CD4-positive, alpha-beta T cell treated with Interleukin-15 for 1 hour (primary cell): ENCODE measurements around the gene CC2D1A.

Experiments
- DNase-seq: peaks from one replicate; pipeline ENCODE4 v3.0.0-alpha.2; 2020

The CC2D1A gene

DNA sequence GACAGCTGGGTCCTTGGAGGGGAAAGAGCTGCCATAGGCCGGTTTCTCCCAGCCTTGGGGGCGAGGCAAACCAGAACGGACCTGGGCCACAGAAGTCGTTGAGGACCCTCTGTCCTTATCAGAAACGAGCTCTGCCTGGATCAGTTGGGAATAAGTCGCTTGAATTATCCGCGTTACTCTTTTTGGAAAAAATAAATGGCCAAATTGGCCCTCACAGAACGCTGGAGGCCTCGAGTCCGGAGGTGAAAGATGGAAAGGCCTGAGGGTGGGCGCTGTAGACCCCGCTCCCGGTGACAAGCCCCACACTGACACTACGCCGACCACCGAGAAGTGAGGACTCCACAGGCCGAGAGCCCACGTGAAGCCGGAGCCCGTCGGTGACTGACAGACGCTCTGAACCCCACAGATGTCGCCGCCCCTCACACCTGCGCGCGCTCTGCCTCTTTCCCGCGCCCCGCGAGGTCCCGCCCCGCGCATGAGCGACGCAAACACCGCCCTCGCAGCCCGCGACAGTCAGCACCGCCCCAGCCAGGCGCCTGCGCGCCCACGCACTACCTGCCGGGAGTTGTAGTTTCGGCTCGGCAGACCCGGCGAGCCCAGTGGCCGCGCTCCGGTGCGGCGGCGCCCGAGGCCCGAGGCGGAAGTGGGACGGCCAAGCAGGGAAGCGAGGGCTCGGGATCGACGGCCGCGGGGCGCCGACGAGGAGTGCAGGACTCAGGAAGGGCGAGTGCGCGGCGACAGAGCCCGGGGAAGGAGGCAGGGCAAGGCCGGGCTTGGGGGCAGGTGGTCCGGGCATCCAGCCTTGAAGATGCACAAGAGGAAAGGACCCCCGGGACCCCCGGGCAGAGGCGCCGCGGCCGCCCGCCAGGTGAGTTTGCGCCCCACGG lies at the start of gene CC2D1A, which contains the start of gene BRME1:
TSS of gene CC2D1A (plus strand) at position 568 of the 887 bp plus-strand sequence. CDS start at position 809, 241 bp downstream.
TSS of gene BRME1 (minus strand) at position 484 of the 887 bp plus-strand sequence. CDS start 1,225 bp downstream, outside the sequence.
- DNase-seq, result peak; percentile 94

DNA sequence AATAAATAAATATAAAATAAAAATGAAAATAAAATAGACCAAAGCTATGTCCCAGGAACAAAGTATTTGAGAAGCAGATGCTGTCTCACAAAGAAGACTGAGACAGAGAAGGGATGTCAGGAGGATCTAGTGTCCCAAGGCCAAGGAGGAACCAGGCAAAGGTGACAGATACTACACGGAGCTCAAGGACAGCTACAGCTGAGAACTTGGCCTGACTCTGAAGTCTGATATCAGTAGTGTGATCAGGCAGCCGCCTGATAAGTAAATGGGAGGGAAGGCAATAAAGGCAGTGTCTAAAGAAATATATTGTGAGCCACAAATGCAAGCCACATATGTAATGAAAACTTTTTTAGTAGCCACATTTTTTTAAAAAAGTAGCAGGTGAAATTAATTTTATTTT lies 49.5 kb upstream of the CC2D1A start:
- DNase-seq, result no peak

DNA sequence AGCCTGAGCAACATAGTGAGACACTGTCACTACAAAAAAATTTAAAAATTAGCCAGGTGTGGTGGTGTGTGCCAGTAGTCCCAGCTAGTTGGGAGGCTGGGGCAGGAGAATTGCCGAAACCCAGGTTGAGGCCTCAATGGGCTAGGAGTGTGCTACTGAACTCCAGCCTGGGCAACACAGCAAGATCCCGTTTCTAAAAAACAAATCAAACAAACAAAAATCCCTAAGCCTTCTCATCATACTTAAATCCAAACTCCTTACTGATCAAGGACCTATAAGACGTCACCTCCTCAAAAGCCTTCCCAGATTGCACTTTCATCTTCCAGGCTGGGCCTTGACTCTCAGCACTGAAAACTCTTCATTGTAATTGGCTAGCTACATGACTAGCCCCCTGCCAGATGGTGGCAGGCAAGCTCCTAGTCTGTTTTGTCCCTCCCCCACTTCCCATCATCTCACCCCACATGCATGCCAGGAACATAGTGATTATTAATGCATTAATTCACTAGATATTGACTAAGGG lies 46.6 kb upstream of the CC2D1A start:
- DNase-seq, result no peak

DNA sequence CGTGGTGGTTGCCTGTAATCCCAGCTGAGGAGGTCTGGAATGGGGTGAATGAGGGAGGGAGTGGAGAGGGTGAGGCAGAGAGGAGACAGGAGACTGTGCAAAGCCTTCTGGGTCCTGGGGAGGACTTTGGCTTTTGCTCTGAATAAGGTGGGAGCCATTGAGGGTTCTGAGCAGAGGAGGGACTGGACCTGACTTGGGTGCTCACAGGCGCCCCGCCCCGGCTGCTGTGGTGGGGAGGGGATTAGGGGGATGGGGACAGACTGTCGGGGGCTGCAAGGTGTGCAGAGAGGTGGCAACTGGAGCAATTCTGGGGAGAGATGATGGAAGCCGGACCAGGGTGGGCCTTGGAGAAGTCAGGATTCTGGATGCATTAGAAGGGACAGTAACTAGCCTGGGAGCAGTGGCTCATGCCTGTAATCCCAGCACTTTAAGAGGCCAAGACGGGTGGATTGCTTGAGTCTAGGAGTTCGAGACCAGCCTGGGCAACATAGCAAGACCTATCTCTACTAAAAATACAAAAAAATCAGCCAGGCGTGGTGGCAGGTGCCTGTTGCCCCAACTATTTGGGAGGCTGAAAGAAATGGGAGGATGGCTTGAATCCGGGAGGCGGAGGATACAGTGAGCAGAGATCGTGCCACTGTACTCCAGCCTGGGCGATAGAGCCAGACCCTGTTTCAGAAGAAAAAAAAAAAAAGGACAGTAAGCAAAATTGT lies 45.2 kb upstream of the CC2D1A start:
- DNase-seq, result no peak

DNA sequence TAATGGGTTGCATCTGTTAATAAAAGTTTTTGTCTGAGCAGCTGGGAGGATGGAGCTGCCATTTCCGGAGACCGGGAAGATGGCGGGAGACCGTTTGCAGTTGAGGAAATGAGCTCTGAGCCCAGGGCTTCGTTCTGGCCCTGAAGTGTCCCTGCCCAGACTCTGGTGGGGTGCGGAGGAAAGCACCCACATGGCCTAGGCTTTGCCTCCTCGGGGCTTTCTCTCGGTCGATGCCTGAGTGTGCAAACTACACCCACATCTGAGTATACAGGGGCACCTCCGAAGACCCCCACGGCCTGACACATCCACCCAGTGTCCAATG lies 44.6 kb upstream of the CC2D1A start:
- no peak for DNase-seq

DNA sequence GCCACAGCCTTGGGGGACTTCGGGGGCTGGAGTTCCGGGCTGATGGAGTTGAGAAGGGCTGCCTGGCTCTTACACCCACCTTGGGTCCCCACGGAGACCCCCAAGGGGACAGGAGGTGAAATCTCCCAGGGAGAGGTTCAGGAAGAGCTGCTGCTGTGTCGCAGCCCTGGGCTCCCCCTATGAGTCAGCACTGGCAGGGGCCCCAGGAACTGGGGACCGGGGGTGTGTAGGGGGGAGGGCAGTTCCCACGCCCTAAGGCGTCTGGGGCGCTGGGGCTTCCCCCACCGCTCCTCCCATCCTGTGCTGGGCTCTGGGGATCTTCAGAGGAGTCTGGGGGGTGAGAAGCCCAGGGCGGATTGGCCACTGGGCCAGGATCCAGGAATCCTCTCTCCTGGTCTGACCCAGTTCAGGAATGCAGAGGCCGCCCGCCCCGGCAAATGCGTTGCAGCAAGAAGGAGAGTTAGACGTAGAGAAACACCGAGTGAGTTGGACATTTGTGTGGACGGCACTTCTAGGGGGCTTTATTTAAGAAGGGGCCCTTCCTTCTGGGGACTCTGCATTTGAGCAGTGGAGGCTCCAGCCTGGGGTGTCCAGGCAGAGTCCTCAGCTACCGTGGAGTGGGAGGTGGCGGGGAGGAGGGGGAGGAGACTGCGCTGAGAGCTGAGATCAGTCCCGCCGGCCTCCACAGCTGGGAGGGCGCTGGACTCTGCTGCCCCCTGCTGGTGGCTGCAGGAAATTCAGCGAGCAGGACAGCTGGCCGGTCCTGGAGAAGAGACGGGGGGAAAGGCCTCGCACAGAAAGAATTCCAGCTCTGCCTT lies 44.1 kb upstream of the CC2D1A start:
- DNase-seq, result peak; percentile 94

DNA sequence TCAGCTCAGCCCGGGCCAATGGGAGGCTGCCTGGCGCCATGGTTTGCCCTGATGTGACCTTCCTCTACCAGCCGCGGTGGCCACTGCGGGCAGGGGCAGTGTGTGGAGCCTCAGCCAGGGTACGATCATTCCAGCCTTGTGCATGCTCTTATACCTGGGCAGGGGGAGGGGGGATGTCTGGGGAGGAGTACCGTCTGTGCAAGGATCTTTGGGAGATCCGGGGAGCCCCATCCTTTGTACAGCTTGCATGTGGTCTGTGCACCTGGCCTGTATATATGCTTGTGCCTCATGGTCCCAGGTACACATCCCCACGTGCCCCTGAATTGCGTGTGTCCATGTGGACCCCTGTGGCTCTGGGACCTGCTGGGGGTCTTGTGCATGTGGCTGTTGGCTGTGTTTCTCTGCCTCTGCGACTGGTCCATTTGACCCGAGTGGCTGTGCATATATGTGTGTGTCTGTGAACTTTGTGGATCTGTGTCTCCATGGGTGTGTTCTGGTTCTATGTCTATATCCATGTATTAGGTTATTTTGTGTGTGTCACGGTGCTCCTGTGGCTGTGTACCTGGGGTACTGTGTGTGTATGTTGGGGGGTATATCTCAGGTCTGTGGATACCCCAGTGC lies 41.8 kb upstream of the CC2D1A start:
- DNase-seq, result no peak

DNA sequence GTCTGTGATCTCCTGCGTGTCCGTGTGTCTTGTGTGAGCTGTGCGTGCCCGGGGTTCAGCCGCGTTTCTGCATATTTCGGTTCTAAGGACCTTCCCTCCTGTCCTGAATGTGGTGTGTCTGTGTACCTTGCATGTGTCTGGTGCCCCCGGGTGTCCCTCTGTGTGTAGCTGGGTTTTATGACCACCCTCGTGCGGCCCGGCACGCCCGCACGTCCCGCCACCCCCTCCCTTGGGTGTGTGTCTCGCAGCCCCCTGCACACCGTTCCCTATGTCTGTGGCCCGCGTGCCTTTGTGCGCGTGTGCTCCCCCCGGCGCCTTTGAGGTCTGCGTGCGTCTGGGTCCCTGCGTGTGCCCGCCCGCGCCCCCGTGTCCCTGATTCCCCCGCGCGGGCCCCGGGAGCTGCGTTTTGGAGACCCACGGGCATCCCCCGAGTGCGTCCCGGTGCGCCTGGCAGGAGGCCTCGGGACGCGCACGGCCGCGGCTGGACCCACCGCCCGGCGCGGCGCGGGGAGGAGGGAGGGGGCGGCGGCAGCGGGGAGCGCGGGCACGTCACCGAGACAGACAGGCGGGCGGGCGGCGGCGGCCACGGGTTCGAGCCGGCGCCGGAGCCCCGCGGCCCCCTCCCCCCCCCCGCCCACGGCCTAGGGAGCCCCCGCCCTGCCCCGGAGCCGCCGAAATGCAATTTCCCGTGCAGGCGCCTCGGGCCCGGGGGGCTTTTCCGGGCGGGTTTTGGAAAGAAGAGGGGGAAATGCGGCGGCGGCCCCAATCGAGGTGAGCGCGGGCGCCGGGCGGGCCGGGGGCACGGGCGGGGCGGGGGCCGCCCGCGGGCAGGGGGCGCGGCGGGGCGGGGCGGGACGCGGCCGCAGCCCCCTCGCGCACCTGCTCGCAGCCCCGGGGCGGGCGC lies 41.1 kb upstream of the CC2D1A start:
- DNase-seq, result no peak

DNA sequence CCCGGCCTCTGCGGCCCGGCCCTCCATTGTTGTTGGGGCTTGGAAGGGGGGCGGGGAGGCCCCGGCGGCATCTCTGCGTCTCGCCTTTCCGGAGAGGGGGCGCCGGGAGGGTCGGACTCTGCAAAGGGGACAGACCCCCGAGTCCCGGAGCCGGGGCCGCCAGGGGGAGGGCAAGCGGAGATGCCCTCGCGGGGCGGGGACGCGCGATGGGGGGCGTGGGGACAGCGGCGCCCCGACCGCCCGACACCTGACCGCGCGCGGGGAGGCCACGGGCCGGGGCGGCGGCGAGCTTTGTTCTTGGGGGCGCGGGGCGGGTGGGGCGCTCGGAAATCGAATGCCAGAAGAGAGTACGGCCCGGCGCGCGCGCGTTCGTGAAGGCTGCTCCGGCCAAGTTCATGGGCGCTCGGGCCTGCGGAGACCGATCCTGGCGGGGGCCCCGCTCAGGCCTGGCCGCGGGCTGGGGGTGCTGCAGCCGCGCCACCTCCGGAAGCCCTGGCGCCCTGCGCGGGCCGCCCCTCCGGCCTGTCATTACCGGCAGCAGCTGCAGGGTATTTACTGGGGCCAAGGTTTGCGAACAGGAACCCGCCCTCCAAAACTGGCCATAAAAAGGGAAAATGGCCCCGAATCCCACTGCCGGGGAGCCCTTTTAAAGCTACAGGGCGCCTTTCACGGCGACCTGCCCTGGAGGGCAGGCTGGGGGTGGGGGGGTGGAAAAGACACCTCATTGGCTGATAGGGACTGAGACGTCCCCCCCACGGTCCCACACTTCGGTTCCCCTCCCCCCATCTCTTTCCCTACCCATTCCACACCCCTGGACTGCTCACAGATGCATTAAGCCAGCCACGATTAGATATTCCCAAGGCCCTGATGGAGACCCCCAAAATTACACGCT lies 40.2 kb upstream of the CC2D1A start:
- DNase-seq, result no peak

DNA sequence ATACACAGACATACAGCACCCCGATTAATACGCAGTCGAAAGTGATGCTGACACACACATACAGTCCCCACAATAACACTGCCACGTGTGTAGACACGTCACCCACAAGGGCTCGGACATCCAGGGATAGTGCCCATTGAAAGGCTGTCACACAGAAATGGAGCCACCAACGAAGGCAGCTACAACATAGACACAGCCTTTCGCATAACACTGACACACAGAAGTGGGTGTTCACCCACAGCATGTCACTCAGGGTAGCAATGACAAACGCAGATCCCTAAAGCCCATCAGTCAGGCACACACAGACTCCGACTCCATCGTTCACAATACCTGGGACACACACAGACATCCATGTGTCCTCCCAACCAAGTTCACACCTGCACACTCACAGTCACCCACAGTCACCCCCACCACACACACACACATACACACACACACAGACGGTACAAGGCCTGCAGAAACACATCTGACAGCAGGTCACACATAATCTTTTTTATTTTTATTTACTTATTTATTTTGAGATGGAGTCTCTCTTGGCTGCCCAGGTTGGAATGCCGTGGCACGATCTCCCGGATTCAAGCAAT lies 39.4 kb upstream of the CC2D1A start:
- DNase-seq, result no peak

DNA sequence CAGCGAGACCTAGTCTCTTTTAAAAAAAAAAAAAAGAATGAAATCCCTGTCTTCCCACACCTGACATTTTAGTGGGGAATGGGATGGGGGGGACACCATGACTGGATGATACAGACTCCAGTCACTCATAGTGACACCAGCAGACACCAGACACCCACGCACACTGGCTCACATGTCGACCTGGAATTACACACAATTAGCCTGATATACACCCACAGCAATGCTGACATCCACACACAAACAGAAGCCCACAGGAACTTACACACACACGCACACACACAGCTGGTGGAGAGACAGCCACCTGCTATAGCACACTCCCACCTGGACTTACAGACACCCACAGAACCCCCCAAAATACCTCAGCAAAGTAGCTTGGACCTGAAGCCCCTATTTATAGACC lies 37.3 kb upstream of the CC2D1A start:
- DNase-seq, result no peak

DNA sequence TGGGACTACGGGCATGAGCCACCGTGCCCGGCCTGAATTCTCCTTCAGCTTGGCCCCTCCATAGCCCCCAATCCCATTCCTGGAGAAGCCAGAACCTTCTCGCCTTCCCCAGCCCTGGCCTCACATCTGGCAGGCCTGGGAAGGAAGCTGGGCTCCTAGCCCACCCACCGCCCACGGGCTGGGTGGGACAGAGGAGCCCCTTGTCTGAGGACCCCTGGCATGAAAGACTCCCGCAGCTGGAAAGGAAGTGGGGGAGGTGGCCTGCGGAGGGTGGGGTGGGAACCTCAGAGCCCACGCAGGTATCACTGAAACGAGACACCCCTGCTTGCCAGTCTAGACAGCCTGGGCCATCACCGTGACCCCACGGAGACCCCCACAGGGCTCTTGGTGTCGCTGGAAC lies 36.7 kb upstream of the CC2D1A start:
- DNase-seq, result no peak

DNA sequence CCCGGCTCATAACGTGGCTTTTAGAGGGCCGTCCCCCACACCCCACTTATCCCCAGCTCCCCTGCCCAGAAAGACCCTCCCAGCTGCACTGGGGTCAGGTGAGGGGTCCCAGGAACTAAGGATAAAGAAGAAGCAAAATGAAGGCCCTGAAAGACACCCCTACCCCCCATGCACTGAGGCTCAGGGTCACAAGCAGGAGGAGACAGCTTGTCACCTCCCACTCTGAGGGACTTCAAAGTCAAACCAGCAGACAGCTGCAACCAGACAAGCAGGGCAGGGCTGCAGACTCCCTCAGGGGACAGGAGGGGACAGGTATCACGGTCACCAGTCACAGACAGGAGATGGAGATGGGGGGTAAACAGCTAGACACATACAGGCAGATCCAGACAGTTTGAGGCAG lies 35.1 kb upstream of the CC2D1A start:
- no peak for DNase-seq

DNA sequence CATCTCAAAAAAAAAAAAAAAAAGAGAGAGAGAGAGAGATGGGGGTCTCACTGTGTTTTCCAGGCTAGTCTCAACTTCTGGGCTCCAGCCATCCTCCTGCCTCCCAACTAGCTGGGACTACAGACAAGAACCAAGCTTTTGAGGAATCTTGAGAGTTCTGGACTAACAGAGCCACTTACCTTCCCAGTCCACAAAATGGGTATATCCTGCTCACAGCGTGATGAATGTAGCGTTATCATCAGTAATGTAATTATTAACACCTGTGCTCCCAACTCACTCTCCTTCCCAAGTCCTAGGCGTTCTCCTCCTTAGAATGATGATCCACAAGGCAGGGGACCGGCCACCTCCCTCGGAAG lies 33.7 kb upstream of the CC2D1A start:
- DNase-seq, result no peak

DNA sequence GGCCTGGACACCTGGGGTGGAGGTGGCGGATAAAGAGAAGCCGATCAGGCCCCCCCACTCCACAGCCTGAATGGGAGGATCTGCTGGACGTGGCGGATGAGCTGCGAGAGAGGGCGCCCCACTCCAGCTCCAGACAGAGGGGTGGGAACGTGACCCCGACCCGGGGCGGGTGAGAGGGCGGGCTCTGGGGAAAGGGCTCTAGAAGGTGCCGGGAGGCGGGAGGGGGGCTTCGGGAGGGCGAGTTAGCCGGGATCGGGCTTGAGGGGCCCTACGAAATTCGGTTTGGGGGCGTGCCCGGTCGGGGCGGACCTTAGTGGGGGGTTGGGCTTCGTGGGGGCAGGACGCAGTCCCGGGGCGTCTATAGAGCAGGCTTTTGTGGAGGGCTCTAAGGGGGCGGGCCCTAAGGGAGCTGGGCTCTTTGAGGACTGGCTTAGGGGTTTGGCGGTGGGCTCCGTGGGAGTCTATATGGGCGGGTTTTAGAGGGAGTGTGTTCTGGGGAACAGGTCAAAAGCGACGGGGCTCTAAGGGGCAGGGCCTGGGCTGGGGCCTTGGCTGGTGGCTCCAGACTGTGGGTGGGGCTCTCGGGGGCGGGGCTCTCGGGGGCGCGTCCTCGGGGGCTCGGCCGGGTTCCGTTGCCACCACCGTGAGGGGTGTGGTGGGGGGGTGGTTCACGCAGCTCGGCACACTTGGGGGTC lies 33.2 kb upstream of the CC2D1A start:
- DNase-seq, result peak; percentile 38

DNA sequence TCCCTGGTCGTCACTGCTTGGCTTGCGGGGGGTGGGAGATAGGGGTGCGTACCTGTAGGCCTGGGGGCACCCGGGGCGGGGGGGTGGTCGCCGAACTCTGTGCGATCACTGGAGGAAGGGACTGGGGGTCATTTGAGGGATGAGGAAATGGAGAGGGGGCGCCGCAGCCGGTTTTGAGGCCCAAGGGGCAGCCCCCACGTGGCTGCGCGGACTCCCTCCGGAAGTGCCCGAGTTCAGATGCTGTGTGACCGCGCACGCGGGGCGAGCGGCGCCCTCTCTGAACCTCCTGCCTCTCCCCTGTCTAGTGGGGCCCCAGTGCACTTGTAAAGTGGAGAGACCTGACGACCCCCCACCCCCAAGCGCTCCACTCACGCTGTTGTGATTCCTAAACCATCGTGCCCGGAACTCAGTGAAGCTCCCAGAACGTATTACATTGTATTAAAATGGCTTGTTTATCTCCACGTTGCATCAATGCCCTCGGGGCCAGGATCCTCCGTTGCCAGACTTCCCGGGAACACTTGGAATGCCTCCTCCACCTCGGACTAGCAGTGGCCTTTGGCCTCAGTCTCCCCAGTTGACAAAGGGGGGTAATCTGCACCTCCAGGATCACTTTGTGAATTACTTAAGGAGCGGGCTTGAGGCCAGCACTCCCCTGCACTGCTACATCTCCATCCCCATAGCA lies 32.0 kb upstream of the CC2D1A start:
- DNase-seq, result no peak

DNA sequence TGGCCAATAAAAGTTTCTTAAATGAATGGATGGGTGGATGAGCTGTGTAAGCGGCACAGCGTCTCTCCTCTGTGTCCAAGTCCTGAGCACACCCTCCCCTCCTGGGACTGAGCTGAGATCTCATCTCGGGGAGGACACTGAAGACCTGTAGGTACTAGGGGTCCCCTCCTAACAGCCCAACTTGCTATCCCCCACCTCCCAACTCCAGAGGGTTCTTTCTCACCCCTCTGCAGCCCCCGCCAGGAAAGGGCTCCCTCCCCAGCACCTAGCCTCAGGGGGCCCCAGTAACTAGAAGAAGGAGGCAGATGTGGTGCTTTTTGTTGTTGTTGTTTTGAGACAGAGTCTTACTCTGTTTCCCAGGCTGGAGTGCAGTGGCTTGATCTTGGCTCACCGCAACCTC lies 30.2 kb upstream of the CC2D1A start:
- no peak for DNase-seq

DNA sequence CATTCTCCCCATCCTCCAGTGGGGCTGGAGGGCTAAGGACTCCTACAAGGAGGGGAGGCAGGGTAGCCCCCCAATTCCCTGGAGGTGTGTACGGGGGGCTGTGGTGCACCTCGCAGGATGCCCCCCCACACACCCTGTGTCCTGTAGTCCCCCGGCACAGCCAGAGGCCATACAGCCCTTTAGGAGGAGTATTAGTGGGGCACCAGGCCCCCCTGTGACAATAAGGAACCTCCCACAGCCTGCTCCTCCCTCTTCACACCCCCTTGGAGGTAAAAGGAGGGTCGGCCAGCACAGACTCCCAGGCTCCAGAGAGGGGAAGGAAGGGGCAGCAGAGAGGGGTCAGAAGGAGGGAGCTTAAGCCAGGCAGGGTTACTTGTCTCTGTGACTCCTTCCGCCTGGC lies 29.2 kb upstream of the CC2D1A start, which contains the start of gene NANOS3:
TSS of gene NANOS3 (plus strand) at position 301 of the 400 bp plus-strand sequence. CDS start 115 bp downstream, outside the sequence.
- no peak for DNase-seq

DNA sequence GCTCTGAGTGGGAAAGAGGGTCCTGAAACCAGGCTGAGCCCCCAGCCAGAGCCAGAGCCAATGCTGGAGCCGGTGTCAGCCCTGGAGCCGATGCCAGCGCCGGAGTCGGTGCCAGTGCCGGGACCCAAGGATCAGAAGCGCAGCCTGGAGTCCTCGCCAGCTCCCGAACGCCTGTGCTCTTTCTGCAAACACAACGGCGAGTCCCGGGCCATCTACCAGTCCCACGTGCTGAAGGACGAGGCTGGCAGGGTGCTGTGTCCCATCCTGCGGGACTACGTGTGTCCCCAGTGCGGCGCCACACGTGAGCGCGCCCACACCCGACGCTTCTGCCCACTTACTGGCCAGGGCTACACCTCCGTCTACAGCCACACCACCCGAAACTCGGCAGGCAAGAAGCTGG lies 28.7 kb upstream of the CC2D1A start:
- no peak for DNase-seq
